Mesenchymal stem cell (in vitro differentiated cells and primary cell): Measurements from ENCODE around the gene MSRB3.

Experiments
- DNase-seq: peaks from one replicate; pipeline ENCODE4 v3.0.0-alpha.2; 2013
- H2AFZ ChIP-seq: one replicate; pipeline ENCODE4 v1.6.1; 2013; ENCODE audit warnings: low read depth, mild to moderate bottlenecking, control low read depth, inconsistent platforms, low read length, moderate library complexity
- H2AK5ac ChIP-seq: 2 replicates; pipeline ENCODE4 v1.6.1; 2013; ENCODE audit warnings: low read length, moderate library complexity, mild to moderate bottlenecking, inconsistent platforms; ENCODE audit not compliant: severe bottlenecking
- H2BK120ac ChIP-seq: one replicate; pipeline ENCODE4 v1.6.1; 2013; ENCODE audit warnings: low read depth, mild to moderate bottlenecking, inconsistent platforms, low read length, moderate library complexity
- H2BK12ac ChIP-seq, 2 experiments: one replicate each; pipeline ENCODE4 v1.6.1; 2013; ENCODE audit warnings: inconsistent platforms in 2 of 2, low read length in 2 of 2, mild to moderate bottlenecking in 2 of 2, moderate library complexity in 2 of 2, control low read depth in 1 of 2
- H2BK15ac ChIP-seq: one replicate; pipeline ENCODE4 v1.6.1; 2013; ENCODE audit warnings: mild to moderate bottlenecking, low read depth, inconsistent platforms; ENCODE audit not compliant: poor library complexity, severe bottlenecking
- H2BK5ac ChIP-seq: 2 replicates; pipeline ENCODE4 v1.6.1; 2013; ENCODE audit warnings: low read depth, mild to moderate bottlenecking, low read length, control low read depth, inconsistent platforms; ENCODE audit not compliant: poor library complexity, severe bottlenecking
- H3K14ac ChIP-seq, 2 experiments: one replicate each; pipeline ENCODE4 v1.6.1; 2013; ENCODE audit warnings: inconsistent platforms in 2 of 2, low read length in 2 of 2, control low read depth in 1 of 2, mild to moderate bottlenecking in 1 of 2, moderate library complexity in 1 of 2
- H3K18ac ChIP-seq, 2 experiments: one replicate each; pipeline ENCODE4 v1.6.1; 2013; ENCODE audit warnings: inconsistent platforms in 2 of 2, low read length in 2 of 2, control low read depth in 1 of 2, low read depth in 1 of 2, mild to moderate bottlenecking in 1 of 2
- H3K23ac ChIP-seq, 2 experiments: one replicate each; pipeline ENCODE4 v1.6.1; 2013; ENCODE audit warnings: inconsistent platforms in 2 of 2, low read length in 2 of 2, mild to moderate bottlenecking in 2 of 2, moderate library complexity in 2 of 2, control low read depth in 1 of 2
- H3K27ac ChIP-seq: 2 replicates; pipeline ENCODE4 v1.5.1; 2013; ENCODE audit warnings: mild to moderate bottlenecking, moderate library complexity, low read length, control low read depth, inconsistent platforms; ENCODE audit not compliant: poor library complexity, severe bottlenecking
- H3K27me3 ChIP-seq, 2 experiments: 2 replicates each; pipeline versions ENCODE4 v1.6.1 to v1.7.0; 2013; ENCODE audit warnings: low read length in 2 of 2, mild to moderate bottlenecking in 2 of 2, moderate library complexity in 2 of 2, control low read depth in 1 of 2, inconsistent platforms in 1 of 2; ENCODE audit not compliant: control insufficient read depth in 1 of 2, insufficient read depth in 1 of 2
- H3K36me3 ChIP-seq, 2 experiments: 2 replicates each; pipeline versions ENCODE4 v1.6.1 to v1.7.0; 2013; ENCODE audit warnings: low read length in 2 of 2, control low read depth in 1 of 2, inconsistent platforms in 1 of 2, low read depth in 1 of 2, mild to moderate bottlenecking in 1 of 2; ENCODE audit not compliant: insufficient read depth in 2 of 2, control insufficient read depth in 1 of 2
- H3K4ac ChIP-seq, 2 experiments: one replicate each; pipeline ENCODE4 v1.6.1; 2013; ENCODE audit warnings: inconsistent platforms in 2 of 2, low read length in 2 of 2, mild to moderate bottlenecking in 2 of 2, moderate library complexity in 2 of 2, control low read depth in 1 of 2, low read depth in 1 of 2
- H3K4me1 ChIP-seq: 2 replicates; pipeline ENCODE4 v1.6.1; 2013; ENCODE audit warnings: low read depth, low read length, control low read depth; ENCODE audit not compliant: control insufficient read depth, insufficient read depth
- H3K4me2 ChIP-seq: 2 replicates; pipeline ENCODE4 v1.6.1; 2013; ENCODE audit warnings: low read length, mild to moderate bottlenecking, inconsistent platforms; ENCODE audit not compliant: poor library complexity, severe bottlenecking
- H3K4me3 ChIP-seq, 2 experiments: 2 replicates each; pipeline versions ENCODE4 v1.5.1 to v1.7.0; 2013; ENCODE audit warnings: low read length in 2 of 2, mild to moderate bottlenecking in 2 of 2, control low read depth in 1 of 2, low read depth in 1 of 2; ENCODE audit not compliant: insufficient read depth in 1 of 2
- H3K79me1 ChIP-seq: replicated peaks from 2 replicates; pipeline ENCODE4 v1.6.1; 2013; ENCODE audit warnings: mild to moderate bottlenecking, control low read depth, low read length, inconsistent platforms; ENCODE audit not compliant: poor library complexity, severe bottlenecking
- H3K9ac ChIP-seq: 2 replicates; pipeline ENCODE4 v1.7.0; 2013; ENCODE audit warnings: mild to moderate bottlenecking, low read length, moderate library complexity
- H3K9me3 ChIP-seq: 2 replicates; pipeline ENCODE4 v1.7.0; 2013; ENCODE audit warnings: mild to moderate bottlenecking, low read length; ENCODE audit not compliant: control insufficient read depth
- H4K8ac ChIP-seq: one replicate; pipeline ENCODE4 v1.6.1; 2013; ENCODE audit warnings: inconsistent platforms, mild to moderate bottlenecking, low read length, moderate library complexity
- H4K91ac ChIP-seq: one replicate; pipeline ENCODE4 v1.6.1; 2013; ENCODE audit warnings: mild to moderate bottlenecking, low read length, inconsistent platforms
- whole genome bisulfite sequencing: methylation state at CpG from one replicate; pipeline ENCODE4 v1.1.7; 2013; ENCODE audit warnings: mixed read lengths; 5-methylcytosine and 5-hydroxymethylcytosine counted together

The MSRB3 gene

DNA sequence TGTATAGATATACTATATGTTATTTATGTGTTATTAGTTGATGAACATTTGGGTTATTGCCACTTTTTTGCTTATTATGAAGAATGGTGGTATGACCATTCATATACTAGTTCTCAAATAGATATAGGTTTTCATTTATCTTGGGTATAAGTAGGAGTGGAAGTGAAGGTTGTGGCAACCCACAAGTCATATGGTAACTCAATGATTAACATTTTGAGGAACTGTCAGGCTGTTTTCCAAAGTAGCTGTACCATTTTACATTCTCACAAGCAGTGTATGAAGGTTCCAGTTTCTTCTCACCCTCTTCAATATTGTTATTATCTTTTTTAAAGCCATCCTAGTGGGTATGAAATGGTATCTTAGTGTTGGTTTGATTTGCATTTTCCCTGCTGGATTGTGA is 19.0 kb upstream of the MSRB3 start:
- Histone ChIP-seq H3K4ac (no peak overlapping the region), H2AK5ac (no peak overlapping the region), H2BK12ac (no peak overlapping the region), H3K79me1 (no peaks in the 10 kb centered on the region), H3K4me2 (no peak overlapping the region), H3K23ac (no peak overlapping the region), H3K27ac (no peak overlapping the region), H3K36me3 (no peaks in the 10 kb centered on the region), H4K8ac (no peak overlapping the region), H3K9me3 (no peaks in the 10 kb centered on the region), H4K91ac (no peak overlapping the region), H3K9ac (no peak overlapping the region), H3K14ac (no peak overlapping the region), H2BK15ac (no peak overlapping the region), H3K18ac (no peak overlapping the region), H2AFZ (no peak overlapping the region), H2BK120ac (no peak overlapping the region), H2BK5ac (no peak overlapping the region), H3K4me1 (no peaks in the 10 kb centered on the region), H3K27me3 (no peaks in the 10 kb centered on the region), H3K4me3 (no peak overlapping the region)
- DNase-seq, result no peak

DNA sequence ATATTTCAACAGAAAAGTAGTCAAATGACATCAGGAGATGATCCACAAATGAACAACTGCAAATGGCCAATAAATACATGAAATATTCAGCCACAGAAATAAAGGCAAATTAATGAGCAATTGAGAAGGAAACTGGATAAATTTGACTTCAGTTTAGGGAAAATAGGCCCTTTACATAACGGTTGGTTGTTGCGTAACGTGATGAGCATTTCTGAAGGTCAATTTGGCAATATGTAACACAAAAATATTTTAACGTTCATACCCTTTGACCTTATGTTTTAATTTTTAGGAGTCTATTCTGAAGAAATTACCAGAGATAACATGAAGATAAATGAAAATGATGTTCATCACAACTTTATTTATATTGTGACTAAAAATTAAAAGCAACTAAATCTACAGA is 14.7 kb upstream of the MSRB3 start:
- no peak overlapping the region for H3K9ac ChIP-seq
- H4K91ac ChIP-seq, result no peak overlapping the region
- no peak overlapping the region for H3K4ac ChIP-seq
- H2AK5ac ChIP-seq, result no peak overlapping the region
- H2BK15ac ChIP-seq, result no peak overlapping the region
- no peak overlapping the region for H2BK12ac ChIP-seq
- no peaks in the 10 kb centered on the region for H3K27me3 ChIP-seq
- H3K79me1 ChIP-seq, result no peaks in the 10 kb centered on the region
- no peaks in the 10 kb centered on the region for H3K36me3 ChIP-seq
- no peak overlapping the region for H2AFZ ChIP-seq
- H3K9me3 ChIP-seq, result no peaks in the 10 kb centered on the region
- DNase-seq, result no peak
- no CpG with 5 or more reads among the region's 4 CpGs for WGBS
- H3K4me1 ChIP-seq, result no peaks in the 10 kb centered on the region
- H3K4me3 ChIP-seq, result no peak overlapping the region
- H3K23ac ChIP-seq, result no peak overlapping the region
- no peak overlapping the region for H2BK5ac ChIP-seq
- no peak overlapping the region for H3K14ac ChIP-seq
- no peak overlapping the region for H3K27ac ChIP-seq
- no peak overlapping the region for H4K8ac ChIP-seq
- H3K18ac ChIP-seq, result no peak overlapping the region
- H3K4me2 ChIP-seq, result no peak overlapping the region
- H2BK120ac ChIP-seq, result no peak overlapping the region

DNA sequence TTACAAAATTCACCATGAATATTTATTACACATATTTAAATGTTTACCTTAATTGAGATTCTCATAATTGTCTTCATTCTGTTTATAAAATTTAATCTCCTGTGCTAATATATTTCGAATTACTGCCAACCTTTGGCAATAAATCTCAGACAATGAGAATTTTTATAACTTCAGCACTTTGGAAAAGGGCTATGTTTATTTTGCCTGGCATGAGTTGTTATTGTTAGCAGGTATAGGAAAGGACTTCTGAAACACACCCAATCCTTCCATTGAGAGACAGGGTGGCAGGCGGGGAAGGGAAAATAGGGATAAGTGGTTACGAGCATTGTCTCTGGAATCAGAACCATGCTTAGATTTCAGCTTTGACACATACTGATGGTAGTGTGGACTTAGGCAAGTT is 12.1 kb upstream of the MSRB3 start:
- H3K79me1 ChIP-seq, result no peaks in the 10 kb centered on the region
- H3K4me1 ChIP-seq, result no peaks in the 10 kb centered on the region
- no peaks in the 10 kb centered on the region for H3K9me3 ChIP-seq

DNA sequence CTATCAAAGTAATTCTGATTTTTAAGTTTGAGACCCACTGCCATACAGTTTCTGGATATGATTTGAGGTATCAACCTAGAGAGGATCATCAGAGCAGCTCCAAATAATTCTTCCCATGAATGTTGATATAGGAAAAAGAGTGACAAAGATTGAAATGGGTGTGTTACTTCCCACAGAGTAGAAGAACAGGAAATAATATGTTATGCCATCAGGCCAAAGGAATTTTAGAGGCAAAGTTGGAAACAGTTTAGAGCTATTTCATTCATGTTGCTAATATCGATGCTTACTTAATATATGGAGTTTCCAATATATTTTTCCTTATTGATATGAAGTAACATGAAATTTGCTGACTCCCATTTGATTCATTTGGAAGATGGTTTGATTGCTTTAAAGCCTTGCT is 8.9 kb upstream of the MSRB3 start:
- Histone ChIP-seq H4K8ac (no peak overlapping the region), H3K27ac (no peak overlapping the region), H2AFZ (no peak overlapping the region), H3K79me1 (no peaks in the 10 kb centered on the region), H3K27me3 (no peaks in the 10 kb centered on the region), H3K36me3 (no peaks in the 10 kb centered on the region), H2BK15ac (no peak overlapping the region), H3K4ac (no peak overlapping the region), H3K4me3 (no peak overlapping the region), H2BK5ac (no peak overlapping the region), H2BK12ac (no peak overlapping the region), H3K4me1 (no peaks in the 10 kb centered on the region), H3K14ac (no peak overlapping the region), H3K4me2 (no peak overlapping the region), H3K9me3 (no peaks in the 10 kb centered on the region), H2BK120ac (no peak overlapping the region), H4K91ac (no peak overlapping the region), H3K18ac (no peak overlapping the region), H2AK5ac (no peak overlapping the region), H3K23ac (no peak overlapping the region), H3K9ac (no peak overlapping the region)
- no CpG with 5 or more reads among the region's 1 CpG for WGBS
- DNase-seq, result peak; percentile 4

More for the DNA sequence above, 12.1 kb upstream of the MSRB3 start:
- no peak overlapping the region for H3K9ac ChIP-seq
- no peak overlapping the region for H3K27ac ChIP-seq
- DNase-seq, result no peak
- no peak overlapping the region for H2AK5ac ChIP-seq
- H3K27me3 ChIP-seq, result no peaks in the 10 kb centered on the region
- no peak overlapping the region for H3K14ac ChIP-seq
- H3K4me2 ChIP-seq, result no peak overlapping the region
- H2BK5ac ChIP-seq, result no peak overlapping the region
- no peak overlapping the region for H3K4me3 ChIP-seq
- no peak overlapping the region for H3K18ac ChIP-seq
- H3K4ac ChIP-seq, result no peak overlapping the region
- H3K36me3 ChIP-seq, result no peaks in the 10 kb centered on the region
- no CpG with 5 or more reads among the region's 3 CpGs for WGBS
- no peak overlapping the region for H2BK15ac ChIP-seq
- no peak overlapping the region for H4K8ac ChIP-seq
- H3K23ac ChIP-seq, result no peak overlapping the region
- H2BK12ac ChIP-seq, result no peak overlapping the region
- H2AFZ ChIP-seq, result no peak overlapping the region
- no peak overlapping the region for H2BK120ac ChIP-seq
- H4K91ac ChIP-seq, result no peak overlapping the region
